Right ventricle myocardium superior (tissue), 1 donor: ENCODE data around the gene CLN6. TPM values are rescaled to one million over a fixed set of nuclear protein-coding genes. Genes with fewer than 3 reads are reported as not detected.
"Not testable (repeated sequence)": the region's sequence is repeated elsewhere in the genome, so short reads cannot be mapped to it uniquely, and the experiment has no call there.

ENCODE experiments used
- ATAC-seq: fragments of 200-7000 bp; cut with Tn5 transposase; one replicate; pipeline ENCODE4 v1.9.1; 2020; ENCODE audit warnings: mild to moderate bottlenecking; ENCODE audit not compliant: poor library complexity
- DNase-seq: peaks from one replicate; pipeline ENCODE4 v3.0.0-alpha.2; 2020
- intact Hi-C: fragments of 100-400 bp; cut with DNase I; formaldehyde crosslinking; loops from one replicate; pipeline ENCODE4 v1.11.2; 2022
- total RNA-seq: library from RNA; stranded (reverse); fragmentation: NEBNext Ultra II Directional; extraction: Animal tissue kit (Norgen Biotek cat#: 25700); gene quantifications from one replicate; pipeline ENCODE4 v1.2.1, GENCODE V29; 2021
- donor health status: DM: no; HTN: yes; CAD: no; lungs with severe emphysema.

The CLN6 gene
- total RNA-seq, 1 donor from 2014 or later: 6.9 TPM

GRCh38 chr15:68176601-68177000 lies 52.9 kb downstream of the CLN6 start:
- ATAC-seq (no peak), DNase-seq (no peak)
- intact Hi-C loops: no loop called here

DNA sequence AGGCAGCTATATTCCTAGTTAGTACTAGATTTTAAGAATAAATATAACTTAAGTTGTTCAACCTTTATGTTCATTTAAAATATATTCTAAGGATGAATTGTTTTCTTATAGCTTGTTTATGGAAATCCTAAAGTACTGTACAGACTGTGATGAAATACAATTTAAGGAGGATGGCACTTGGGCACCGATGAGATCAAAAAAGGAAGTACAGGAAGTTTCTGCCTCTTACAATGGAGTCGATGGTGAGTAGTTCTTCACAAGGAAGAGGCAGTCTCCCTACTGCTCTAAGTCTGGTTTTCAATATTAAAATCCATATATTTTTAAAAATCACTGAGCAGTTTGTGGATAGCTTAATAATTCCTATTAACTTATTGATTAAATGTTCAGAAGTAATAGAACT lies 54.0 kb downstream of the CLN6 start:
- intact Hi-C loops: no loop called here
- no peak for ATAC-seq
- DNase-seq: no peak

DNA sequence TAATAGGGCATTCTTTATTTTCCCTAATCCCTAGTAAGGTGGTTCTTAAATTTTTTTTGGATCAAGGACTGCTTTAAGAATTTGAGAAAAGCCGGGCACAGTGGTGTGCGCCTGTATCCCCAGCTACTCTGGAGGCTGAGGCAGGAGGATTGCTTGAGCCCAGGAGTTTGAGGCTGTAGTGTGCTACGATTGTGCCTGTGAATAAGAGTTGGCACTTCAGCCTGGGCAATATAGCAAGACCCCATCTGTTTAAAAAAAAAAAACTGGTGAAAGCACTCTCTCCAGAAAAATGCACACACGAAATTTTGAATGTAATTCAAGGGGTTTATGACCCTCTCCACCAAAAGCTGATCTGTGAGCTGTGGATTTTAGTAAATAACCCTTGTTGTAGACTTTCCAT lies 56.4 kb downstream of the CLN6 start:
- ATAC-seq: no peak
- DNase-seq: no peak
- intact Hi-C loops: no loop called here

GRCh38 chr15:68172037-68172436 lies 57.5 kb downstream of the CLN6 start:
- intact Hi-C loops, ATAC-seq, DNase-seq: not testable (repeated sequence)

- intact Hi-C loops: no loop called here
- no peak for ATAC-seq
- no peak for DNase-seq
These were observed 62.7 kb downstream of the CLN6 start for GRCh38 chr15:68166847-68167246.

DNA sequence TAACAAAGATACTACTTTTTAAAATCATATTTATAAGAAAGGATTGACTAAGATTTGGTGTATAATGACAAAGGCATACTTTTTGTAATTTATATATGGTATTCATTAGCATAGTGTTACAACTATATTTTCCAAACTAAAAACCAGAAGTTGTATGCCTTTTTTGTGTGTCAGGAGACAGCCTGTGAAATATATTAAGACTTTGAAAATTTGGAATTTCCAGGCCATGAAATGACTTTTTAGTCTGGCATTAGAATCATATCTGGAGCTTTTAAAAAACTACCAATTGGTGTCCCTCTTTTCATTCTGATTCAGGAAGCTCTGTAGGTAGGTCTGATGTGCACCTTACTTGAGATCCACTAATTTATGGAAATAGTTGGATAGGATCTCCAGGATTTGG lies 66.3 kb downstream of the CLN6 start:
- no peak for DNase-seq
- intact Hi-C loops: no loop called here
- no peak for ATAC-seq

DNA sequence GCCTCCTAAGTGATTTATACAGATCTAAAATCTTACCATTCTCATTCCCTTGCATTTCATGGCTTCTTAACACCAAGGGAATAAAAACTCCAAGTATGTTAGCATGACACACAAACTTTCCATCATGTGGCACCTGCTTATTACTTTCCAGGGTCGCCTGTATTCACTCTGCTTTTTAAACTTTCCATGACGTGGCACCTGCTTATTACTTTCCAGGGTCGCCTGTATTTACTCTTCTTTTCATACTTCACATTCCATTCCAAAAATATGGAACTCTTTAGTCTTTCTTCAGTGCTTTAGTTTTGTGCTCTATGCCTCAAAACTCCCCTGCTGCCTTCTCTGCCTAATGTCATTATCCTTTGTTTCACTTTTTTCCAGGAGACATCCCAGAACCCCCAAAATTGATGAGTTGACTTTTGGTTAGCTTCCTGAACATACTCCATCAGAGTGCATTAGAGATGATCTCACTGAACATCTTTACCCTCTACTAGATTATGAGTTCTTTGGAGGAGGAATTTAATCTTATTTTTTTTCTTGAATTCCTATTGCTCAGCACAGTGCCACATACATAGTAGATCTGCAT lies 71.4 kb downstream of the CLN6 start:
- DNase-seq: no peak
- ATAC-seq: no peak
- intact Hi-C loops: loop anchor here (10.0 kb wide), 1 partner anchor 103 kb away; the partner anchor contains the start of gene PIAS1

DNA sequence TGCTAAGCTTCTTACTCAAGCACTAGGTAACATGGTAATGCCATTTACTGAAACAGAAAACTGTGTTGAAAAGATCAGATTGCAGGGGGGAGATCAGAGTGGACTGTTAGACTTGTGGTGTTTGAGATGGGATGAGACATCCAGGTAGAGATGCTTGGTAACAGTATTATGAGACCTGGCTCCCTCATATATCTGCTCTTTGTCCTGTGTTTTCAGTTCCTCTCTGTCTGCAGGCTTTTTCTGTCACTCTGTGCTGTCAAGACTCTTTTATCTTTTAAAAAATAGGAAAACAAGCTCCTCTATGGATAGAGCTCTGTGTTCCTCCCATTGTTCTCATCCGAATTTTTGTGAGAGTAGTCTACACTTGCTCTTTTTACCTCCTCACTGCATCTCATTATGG lies 72.5 kb downstream of the CLN6 start:
- ATAC-seq (no peak), DNase-seq (no peak)
- intact Hi-C loops: loop anchor here (10.0 kb wide), 1 partner anchor 102 kb away; the partner anchor contains the start of gene PIAS1

Other genes with a start within 250 kb of the CLN6 start
- gene PIAS1, start 175.4 kb downstream of the CLN6 start, total RNA-seq: 21.5 TPM
- 0.97 TPM for gene CALML4, start 24.4 kb downstream of the CLN6 start, total RNA-seq
- 40.8 TPM for gene FEM1B, start 48.0 kb upstream of the CLN6 start, total RNA-seq
- gene ITGA11, start 202.4 kb upstream of the CLN6 start, total RNA-seq: 32.2 TPM